Type B pancreatic cell (in vitro differentiated cells): ENCODE results near the gene RABGAP1L. TPM values are rescaled to one million over a fixed set of nuclear protein-coding genes. Genes with fewer than 3 reads are reported as not detected.

ENCODE experiments used
- DNase-seq: peaks from one replicate; pipeline ENCODE4 v3.0.0; 2021; ENCODE audit warnings: mixed read lengths; ENCODE audit not compliant: unreplicated experiment; ENCODE audit errors: extremely low spot score
- H3K27ac Mint-ChIP-seq: 2 replicates; pipeline ENCODE4 v1.8.0; 2021; ENCODE audit warnings: mild to moderate bottlenecking, mixed read lengths
- H3K27me3 Mint-ChIP-seq: 2 replicates; pipeline ENCODE4 v1.8.0; 2021; ENCODE audit warnings: mixed read lengths
- H3K36me3 Mint-ChIP-seq: 2 replicates; pipeline ENCODE4 v1.8.0; 2021; ENCODE audit warnings: mixed read lengths
- H3K4me1 Mint-ChIP-seq: one replicate; pipeline ENCODE4 v1.8.0; 2021; ENCODE audit warnings: mixed read lengths; ENCODE audit not compliant: unreplicated experiment
- H3K4me3 Mint-ChIP-seq: 2 replicates; pipeline ENCODE4 v1.8.0; 2021; ENCODE audit warnings: mild to moderate bottlenecking, mixed read lengths
- H3K9me3 Mint-ChIP-seq: 2 replicates; pipeline ENCODE4 v1.8.0; 2021; ENCODE audit warnings: mixed read lengths
- CTCF ChIP-seq: fragments of 200-600 bp; sonication (generic); conservative IDR thresholded peaks from 2 replicates; pipeline ENCODE4 v1.5.0; 2021; ENCODE audit warnings: antibody characterized with exemption, mild to moderate bottlenecking
- total RNA-seq: library from RNA; stranded (reverse); gene quantifications from 2 replicates; pipeline ENCODE4 v1.2.1, GENCODE V29; 2021; ENCODE audit warnings: low replicate concordance

Gene RABGAP1L
- total RNA-seq, 1 donor from 2014 or later, result 35.6 TPM

GRCh38 chr1:174949061-174949460 lies 789.7 kb downstream of the RABGAP1L start:
- H3K4me1 Mint-ChIP-seq, result peaks cover 20% of the 10 kb centered on the region
- DNase-seq, result no peak
- H3K27ac Mint-ChIP-seq, result peak overlapping the region; percentile 0
- H3K9me3 Mint-ChIP-seq, result no peaks in the 10 kb centered on the region
- no peak for TF ChIP-seq CTCF
- H3K27me3 Mint-ChIP-seq, result no peaks in the 10 kb centered on the region
- no peaks in the 10 kb centered on the region for H3K36me3 Mint-ChIP-seq
- H3K4me3 Mint-ChIP-seq, result no peak overlapping the region

DNA sequence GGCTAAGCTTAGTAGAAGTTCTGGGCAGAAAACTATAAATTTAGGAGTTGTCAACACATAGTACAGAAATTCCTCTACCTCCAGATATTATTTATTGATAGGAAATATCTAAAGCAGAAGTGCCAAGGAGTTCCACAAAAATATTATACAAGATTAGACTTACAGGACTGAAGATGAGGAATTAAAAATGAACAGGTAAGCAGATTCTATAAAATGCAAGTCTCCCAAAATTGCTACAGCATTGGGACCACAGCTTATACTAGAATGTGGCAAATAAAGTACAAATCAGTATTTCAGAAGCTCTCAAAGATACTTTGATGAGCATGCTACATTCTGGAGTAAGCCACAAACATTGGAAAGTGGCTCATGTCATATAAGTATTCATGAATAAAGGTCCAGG lies 790.3 kb downstream of the RABGAP1L start:
- no peak for DNase-seq

DNA sequence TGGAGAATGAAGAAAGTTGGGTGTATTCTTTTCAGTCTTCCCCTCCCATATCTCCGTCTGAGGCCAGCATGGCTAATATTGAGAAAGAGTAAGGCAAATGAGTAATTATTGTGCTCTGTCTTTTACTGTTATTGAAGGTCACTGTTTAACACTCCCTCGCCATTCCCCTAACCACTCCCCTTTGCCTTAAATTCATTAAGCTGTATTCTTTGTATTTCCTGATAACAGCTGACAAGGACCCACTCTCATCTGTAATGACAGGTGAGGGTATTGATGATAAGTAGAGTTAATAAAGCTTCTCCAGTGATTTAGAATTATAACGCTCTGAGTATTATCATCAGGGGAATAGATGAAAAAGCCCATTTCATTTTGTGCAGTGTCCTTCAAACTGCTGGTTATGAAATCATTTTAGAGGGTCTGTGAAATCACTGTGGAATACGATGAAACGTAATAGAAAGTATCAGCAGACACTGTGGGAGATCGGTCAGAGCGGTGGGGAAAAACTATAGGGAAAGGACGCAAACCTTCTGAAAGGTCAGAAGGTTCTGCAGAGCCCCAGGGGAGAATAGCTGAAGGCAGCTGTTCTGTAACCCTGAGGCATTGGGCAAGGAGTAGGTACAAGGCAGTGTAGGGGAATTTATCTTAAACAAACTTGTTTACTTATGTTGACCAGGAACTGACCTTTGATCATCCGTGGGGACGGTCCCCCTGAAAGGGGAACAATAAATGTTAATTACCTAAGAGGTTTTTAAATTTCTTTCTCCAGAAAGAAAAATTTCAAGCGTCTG lies 794.2 kb downstream of the RABGAP1L start:
- no peak for TF ChIP-seq CTCF
- Mint-ChIP-seq H3K36me3 (no peaks in the 10 kb centered on the region), H3K4me1 (peaks cover 21% of the 10 kb centered on the region), H3K9me3 (no peaks in the 10 kb centered on the region), H3K4me3 (peak overlapping the region; percentile 31), H3K27me3 (no peaks in the 10 kb centered on the region), H3K27ac (peak overlapping the region; percentile 63)
- no peak for DNase-seq

More for the DNA sequence above, 790.3 kb downstream of the RABGAP1L start:
- TF ChIP-seq CTCF, result no peak
- Mint-ChIP-seq H3K4me3 (no peak overlapping the region), H3K4me1 (peaks cover 24% of the 10 kb centered on the region), H3K9me3 (no peaks in the 10 kb centered on the region), H3K36me3 (no peaks in the 10 kb centered on the region), H3K27ac (peak overlapping the region; percentile 0), H3K27me3 (no peaks in the 10 kb centered on the region)

DNA sequence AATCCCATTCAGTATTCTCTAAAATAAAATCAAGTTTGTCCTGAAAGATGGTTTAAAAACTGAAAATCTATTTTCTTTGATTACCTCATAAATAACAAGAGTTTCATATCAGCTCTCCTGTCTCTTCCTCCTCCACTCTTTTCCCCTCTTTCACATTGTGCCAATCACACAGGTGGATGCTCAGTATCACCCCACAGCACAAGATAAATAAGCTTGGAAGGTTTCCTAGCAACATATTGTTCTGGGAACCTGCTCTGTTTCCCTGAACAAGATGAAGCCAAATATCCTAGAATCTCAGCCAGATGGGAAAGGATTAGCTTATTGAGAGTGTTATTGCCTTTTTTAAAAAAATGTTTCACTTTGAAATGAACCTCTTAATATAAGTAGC lies 794.7 kb downstream of the RABGAP1L start:
- Mint-ChIP-seq H3K27me3 (no peaks in the 10 kb centered on the region), H3K9me3 (no peaks in the 10 kb centered on the region), H3K4me3 (peak overlapping the region; percentile 33), H3K4me1 (peaks cover 21% of the 10 kb centered on the region), H3K36me3 (no peaks in the 10 kb centered on the region), H3K27ac (peak overlapping the region; percentile 63)
- DNase-seq, result no peak
- TF ChIP-seq CTCF, result no peak

- no peak for DNase-seq
- Mint-ChIP-seq H3K27ac (peak overlapping the region; percentile 13), H3K4me3 (no peak overlapping the region), H3K27me3 (no peaks in the 10 kb centered on the region), H3K36me3 (no peaks in the 10 kb centered on the region), H3K4me1 (peaks cover 21% of the 10 kb centered on the region), H3K9me3 (no peaks in the 10 kb centered on the region)
- TF ChIP-seq CTCF, result no peak
Measured at GRCh38 chr1:174954671-174955669, 795.6 kb downstream of the RABGAP1L start.
